OCI-LY3 (cell line): ENCODE measurements around the gene PCSK5.

Experiments used
- H2AFZ ChIP-seq: fragments of 200-600, 300-600 bp; shearing (Covaris generic); 2 replicates; pipeline ENCODE4 v1.6.0; 2014; ENCODE audit warnings: antibody characterized with exemption, low read depth, low read length
- H3K27ac ChIP-seq: fragments of 200-600, 300-600 bp; sonication (generic); 2 replicates; pipeline ENCODE4 v1.5.1; 2014; ENCODE audit warnings: mild to moderate bottlenecking, low read length, moderate library complexity, mixed read lengths
- H3K27me3 ChIP-seq: fragments of 200-600, 300-600 bp; sonication (generic); 2 replicates; pipeline ENCODE4 v1.6.1; 2014; ENCODE audit warnings: low read depth, low read length, mixed read lengths
- H3K36me3 ChIP-seq: fragments of 200-600, 300-600 bp; sonication (generic); replicated peaks from 2 replicates; pipeline ENCODE3; 2014; ENCODE audit warnings: low read depth, low read length, mixed read lengths
- H3K4me1 ChIP-seq: fragments of 300-600, 200-600 bp; sonication (generic); 2 replicates; pipeline ENCODE4 v1.6.1; 2014; ENCODE audit warnings: low read length, mixed read lengths
- H3K4me2 ChIP-seq: fragments of 200-600, 300-600 bp; sonication (generic); 2 replicates; pipeline ENCODE4 v1.6.1; 2014; ENCODE audit warnings: low read length, mixed read lengths
- H3K4me3 ChIP-seq: fragments of 300-600, 200-600 bp; sonication (generic); 2 replicates; pipeline ENCODE4 v1.5.1; 2014; ENCODE audit warnings: antibody characterized with exemption, mild to moderate bottlenecking, low read length, moderate library complexity
- H3K79me2 ChIP-seq: fragments of 300-600, 200-600 bp; shearing (Covaris generic); 2 replicates; pipeline ENCODE4 v1.6.1; 2014; ENCODE audit warnings: mild to moderate bottlenecking, low read length, mixed read lengths
- H3K9ac ChIP-seq: fragments of 300-600, 200-600 bp; shearing (Covaris generic); 2 replicates; pipeline ENCODE4 v1.6.0; 2014; ENCODE audit warnings: mild to moderate bottlenecking, low read length, moderate library complexity
- H3K9me3 ChIP-seq: fragments of 200-600, 300-600 bp; shearing (Covaris generic); 2 replicates; pipeline ENCODE4 v1.6.1; 2014; ENCODE audit warnings: low read length, mixed read lengths; ENCODE audit not compliant: insufficient read depth
- H4K20me1 ChIP-seq: fragments of 200-600, 300-600 bp; sonication (generic); 2 replicates; pipeline ENCODE4 v1.6.1; 2016; ENCODE audit warnings: low read length, mixed read lengths; ENCODE audit not compliant: insufficient read depth
- CTCF ChIP-seq: fragments of 200-600, 300-600 bp; sonication (generic); IDR thresholded peaks from 2 replicates; pipeline ENCODE4 v1.5.1; 2014; ENCODE audit warnings: antibody characterized with exemption, low read length, low read depth
- EZH2phosphoT487 ChIP-seq: fragments of 200-600 bp; shearing (Covaris generic); IDR thresholded peaks from 2 replicates; pipeline ENCODE4 v1.6.1; 2018; ENCODE audit warnings: antibody characterized with exemption, mixed run types, low read depth

Gene PCSK5

GRCh38 chr9:76192013-76192412, 301.5 kb downstream of the PCSK5 start:
- H3K27me3 ChIP-seq = 0 out of 2 replicates have a peak, but pooled peaks cover 7% of the 10 kb centered on the region
- no peaks in the 10 kb centered on the region for H4K20me1 ChIP-seq
- H3K27ac ChIP-seq = no peak overlapping the region
- no peaks in the 10 kb centered on the region for H3K9me3 ChIP-seq
- no peak overlapping the region for H3K4me3 ChIP-seq
- H3K9ac ChIP-seq = no peak overlapping the region
- H3K79me2 ChIP-seq = no peaks in the 10 kb centered on the region
- no peaks in the 10 kb centered on the region for H3K36me3 ChIP-seq
- peaks cover 8% of the 10 kb centered on the region for H3K4me1 ChIP-seq
- no peak overlapping the region for H2AFZ ChIP-seq
- TF ChIP-seq EZH2phosphoT487 (no peak), CTCF (no peak)
- H3K4me2 ChIP-seq = peak overlapping the region; percentile 8; the same call in 1 of the 2 replicates

- H3K4me3 ChIP-seq = no peak overlapping the region
- no peak overlapping the region for H3K4me2 ChIP-seq
- H3K4me1 ChIP-seq = peaks cover 8% of the 10 kb centered on the region
- H3K27ac ChIP-seq = no peak overlapping the region
- no peak overlapping the region for H3K9ac ChIP-seq
- no peaks in the 10 kb centered on the region for H3K9me3 ChIP-seq
- no peaks in the 10 kb centered on the region for H3K79me2 ChIP-seq
- peaks cover 3% of the 10 kb centered on the region; the same call in 1 of the 2 replicates for H3K27me3 ChIP-seq
- TF ChIP-seq EZH2phosphoT487 (no peak), CTCF (no peak)
- H4K20me1 ChIP-seq = no peaks in the 10 kb centered on the region
- H3K36me3 ChIP-seq = no peaks in the 10 kb centered on the region
- H2AFZ ChIP-seq = no peak overlapping the region
Measured at GRCh38 chr9:76194896-76195295, 304.4 kb downstream of the PCSK5 start.

- Histone ChIP-seq H3K4me2 (no peak overlapping the region), H3K4me3 (no peak overlapping the region), H3K9ac (no peak overlapping the region), H3K27ac (no peak overlapping the region), H3K36me3 (no peaks in the 10 kb centered on the region), H3K4me1 (no peaks in the 10 kb centered on the region), H4K20me1 (no peaks in the 10 kb centered on the region), H2AFZ (no peak overlapping the region), H3K9me3 (no peaks in the 10 kb centered on the region), H3K79me2 (no peaks in the 10 kb centered on the region), H3K27me3 (no peaks in the 10 kb centered on the region; the same call in 1 of the 2 replicates)
- no peak for TF ChIP-seq CTCF
- TF ChIP-seq EZH2phosphoT487 = no peak
Measured at GRCh38 chr9:76198336-76198735, 307.9 kb downstream of the PCSK5 start.

- no peak overlapping the region for H2AFZ ChIP-seq
- no peak for TF ChIP-seq EZH2phosphoT487
- no peak for TF ChIP-seq CTCF
Measured at GRCh38 chr9:76200315-76200714, 309.8 kb downstream of the PCSK5 start.

More at GRCh38 chr9:76200315-76200714, 309.8 kb downstream of the PCSK5 start:
- no peaks in the 10 kb centered on the region for H3K79me2 ChIP-seq
- H3K4me2 ChIP-seq = no peak overlapping the region
- peaks cover 7% of the 10 kb centered on the region; the same call in 1 of the 2 replicates for H3K27me3 ChIP-seq
- H3K9me3 ChIP-seq = no peaks in the 10 kb centered on the region
- no peaks in the 10 kb centered on the region for H4K20me1 ChIP-seq
- no peak overlapping the region for H3K4me3 ChIP-seq
- no peaks in the 10 kb centered on the region for H3K4me1 ChIP-seq
- H3K36me3 ChIP-seq = no peaks in the 10 kb centered on the region
- no peak overlapping the region for H3K27ac ChIP-seq
- H3K9ac ChIP-seq = no peak overlapping the region
